HG03159 (cell line): ENCODE results near the gene SBF1.

Source experiments
- ATAC-seq: cut with Tn5 transposase; IDR thresholded peaks from one replicate; pipeline ENCODE4 v1.9.1; 2021; ENCODE audit warnings: mild to moderate bottlenecking, moderate library complexity; ENCODE audit not compliant: unreplicated experiment

SBF1 gene

GRCh38 chr22:50447576-50448551, 27.0 kb downstream of the SBF1 start:
- no peak for ATAC-seq

- ATAC-seq, result no peak
Measured at GRCh38 chr22:50446708-50447575, 27.9 kb downstream of the SBF1 start.

GRCh38 chr22:50445880-50446707, 28.7 kb downstream of the SBF1 start:
- ATAC-seq, result no peak

- no peak for ATAC-seq
Measured at GRCh38 chr22:50445071-50445879, 29.6 kb downstream of the SBF1 start.

- ATAC-seq, result no peak
Measured at GRCh38 chr22:50444663-50445062, 30.2 kb downstream of the SBF1 start.

GRCh38 chr22:50443801-50444625, 30.8 kb downstream of the SBF1 start:
- no peak for ATAC-seq

GRCh38 chr22:50443197-50443596, 31.6 kb downstream of the SBF1 start:
- ATAC-seq, result no peak

- no peak for ATAC-seq
Measured at GRCh38 chr22:50441428-50441993, 33.3 kb downstream of the SBF1 start.

GRCh38 chr22:50440544-50441249, 34.1 kb downstream of the SBF1 start:
- no peak for ATAC-seq

- no peak for ATAC-seq
Measured at GRCh38 chr22:50439871-50440331, 34.9 kb downstream of the SBF1 start.

- no peak for ATAC-seq
Measured at GRCh38 chr22:50439314-50439870, 35.4 kb downstream of the SBF1 start.

- ATAC-seq, result no peak
Measured at GRCh38 chr22:50438305-50439275, 36.2 kb downstream of the SBF1 start.

- ATAC-seq, result no peak
Measured at GRCh38 chr22:50437511-50438304, 37.1 kb downstream of the SBF1 start.

- no peak for ATAC-seq
Measured at GRCh38 chr22:50436841-50437341, 37.9 kb downstream of the SBF1 start.

GRCh38 chr22:50436015-50436830, 38.6 kb downstream of the SBF1 start:
- ATAC-seq, result no peak
